Fibroblast of the aortic adventitia (primary cell): ENCODE measurements around the gene LCNL1. TPM values are rescaled to one million over a fixed set of nuclear protein-coding genes. Genes with fewer than 3 reads are reported as not detected.

Experiments used
- DNase-seq: peaks from one replicate; pipeline ENCODE4 v3.0.0-alpha.2; 2010; ENCODE audit warnings: low read depth
- H3K4me3 ChIP-seq: 2 replicates; pipeline ENCODE4 v1.5.1; 2011; ENCODE audit warnings: low read depth, mild to moderate bottlenecking, control low read depth, low read length, moderate library complexity
- total RNA-seq: library from RNA; depleted of rRNA; stranded (reverse); fragments of >200 nt; gene quantifications from 2 replicates; pipeline ENCODE4 v1.2.3, GENCODE V29; 2012; ENCODE audit warnings: low replicate concordance
- TF ChIP-seq, protein P1 (sequence below): IDR thresholded peaks from 2 replicates; pipeline ENCODE4 v1.5.1; 2011; ENCODE audit warnings: mild to moderate bottlenecking, low read length, control low read depth, inconsistent platforms; ENCODE audit not compliant: insufficient read depth

LCNL1 gene
- total RNA-seq, 1 donor: 0.54 TPM

DNA sequence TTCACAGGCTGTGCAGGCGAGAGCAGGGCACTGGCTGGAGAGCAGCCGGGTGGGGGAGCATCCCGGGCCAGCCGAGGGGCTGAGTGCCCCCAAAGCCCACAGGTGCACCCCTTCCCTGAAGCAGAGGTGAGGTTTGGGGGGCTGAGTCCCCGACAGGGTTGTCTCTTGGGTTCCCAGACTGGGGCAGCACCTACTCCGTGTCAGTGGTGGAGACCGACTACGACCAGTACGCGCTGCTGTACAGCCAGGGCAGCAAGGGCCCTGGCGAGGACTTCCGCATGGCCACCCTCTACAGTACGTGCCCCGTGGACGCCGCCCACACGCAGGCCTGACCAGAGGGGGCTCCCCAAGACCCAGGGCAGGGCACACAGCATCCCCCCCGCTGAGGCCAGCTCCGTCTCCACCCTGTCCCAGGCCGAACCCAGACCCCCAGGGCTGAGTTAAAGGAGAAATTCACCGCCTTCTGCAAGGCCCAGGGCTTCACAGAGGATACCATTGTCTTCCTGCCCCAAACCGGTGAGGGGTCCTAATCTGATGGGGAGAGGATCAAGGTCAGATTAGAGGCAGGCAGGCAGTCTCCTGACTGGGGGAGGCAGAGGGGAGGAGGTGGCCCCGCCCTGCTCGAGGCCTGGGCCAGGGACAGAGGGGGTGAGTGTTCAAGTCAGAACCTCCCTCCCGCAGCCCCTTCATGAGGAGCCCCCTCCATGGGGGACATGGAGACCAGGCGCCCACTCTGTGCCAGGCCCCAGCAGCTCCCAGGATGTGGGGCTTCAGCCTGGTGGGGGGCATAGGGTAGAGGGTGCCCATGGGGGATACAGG, 2.8 kb upstream of the LCNL1 start:
- TF ChIP-seq, protein P1, sequence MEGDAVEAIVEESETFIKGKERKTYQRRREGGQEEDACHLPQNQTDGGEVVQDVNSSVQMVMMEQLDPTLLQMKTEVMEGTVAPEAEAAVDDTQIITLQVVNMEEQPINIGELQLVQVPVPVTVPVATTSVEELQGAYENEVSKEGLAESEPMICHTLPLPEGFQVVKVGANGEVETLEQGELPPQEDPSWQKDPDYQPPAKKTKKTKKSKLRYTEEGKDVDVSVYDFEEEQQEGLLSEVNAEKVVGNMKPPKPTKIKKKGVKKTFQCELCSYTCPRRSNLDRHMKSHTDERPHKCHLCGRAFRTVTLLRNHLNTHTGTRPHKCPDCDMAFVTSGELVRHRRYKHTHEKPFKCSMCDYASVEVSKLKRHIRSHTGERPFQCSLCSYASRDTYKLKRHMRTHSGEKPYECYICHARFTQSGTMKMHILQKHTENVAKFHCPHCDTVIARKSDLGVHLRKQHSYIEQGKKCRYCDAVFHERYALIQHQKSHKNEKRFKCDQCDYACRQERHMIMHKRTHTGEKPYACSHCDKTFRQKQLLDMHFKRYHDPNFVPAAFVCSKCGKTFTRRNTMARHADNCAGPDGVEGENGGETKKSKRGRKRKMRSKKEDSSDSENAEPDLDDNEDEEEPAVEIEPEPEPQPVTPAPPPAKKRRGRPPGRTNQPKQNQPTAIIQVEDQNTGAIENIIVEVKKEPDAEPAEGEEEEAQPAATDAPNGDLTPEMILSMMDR: no peak
- no peak for DNase-seq
- H3K4me3 ChIP-seq: no peak overlapping the region

- H3K4me3 ChIP-seq: no peak overlapping the region
- TF ChIP-seq, protein P1: no peak
- no peak for DNase-seq
These were observed 1.9 kb upstream of the LCNL1 start for GRCh38 chr9:136980669-136981478.

- H3K4me3 ChIP-seq: no peak overlapping the region
- no peak for DNase-seq
- TF ChIP-seq, protein P1: no peak
These were observed 1.1 kb upstream of the LCNL1 start for GRCh38 chr9:136981588-136982231.

DNA sequence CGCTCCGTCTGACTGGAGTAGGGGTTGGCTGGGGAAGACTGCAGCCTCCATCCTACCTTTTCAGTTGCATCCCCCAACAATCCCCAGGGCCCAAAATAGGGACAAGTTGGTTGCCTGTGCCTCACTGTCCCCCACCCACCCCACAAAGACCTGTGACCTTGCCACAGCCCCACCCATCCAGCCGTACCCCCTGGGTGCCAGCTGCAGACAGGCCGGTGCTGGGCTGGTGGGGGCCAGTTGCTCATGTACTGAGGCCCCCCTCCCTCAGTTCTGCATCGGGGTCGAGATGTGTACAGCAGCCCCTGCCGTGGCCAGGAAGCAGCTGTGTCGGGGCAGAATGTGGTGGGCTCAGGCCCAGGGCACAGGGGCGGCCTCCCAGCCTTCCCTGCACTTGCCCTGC, 374 bp downstream of the LCNL1 start:
- TF ChIP-seq, protein P1: no peak
- H3K4me3 ChIP-seq: no peak overlapping the region
- no peak for DNase-seq

DNA sequence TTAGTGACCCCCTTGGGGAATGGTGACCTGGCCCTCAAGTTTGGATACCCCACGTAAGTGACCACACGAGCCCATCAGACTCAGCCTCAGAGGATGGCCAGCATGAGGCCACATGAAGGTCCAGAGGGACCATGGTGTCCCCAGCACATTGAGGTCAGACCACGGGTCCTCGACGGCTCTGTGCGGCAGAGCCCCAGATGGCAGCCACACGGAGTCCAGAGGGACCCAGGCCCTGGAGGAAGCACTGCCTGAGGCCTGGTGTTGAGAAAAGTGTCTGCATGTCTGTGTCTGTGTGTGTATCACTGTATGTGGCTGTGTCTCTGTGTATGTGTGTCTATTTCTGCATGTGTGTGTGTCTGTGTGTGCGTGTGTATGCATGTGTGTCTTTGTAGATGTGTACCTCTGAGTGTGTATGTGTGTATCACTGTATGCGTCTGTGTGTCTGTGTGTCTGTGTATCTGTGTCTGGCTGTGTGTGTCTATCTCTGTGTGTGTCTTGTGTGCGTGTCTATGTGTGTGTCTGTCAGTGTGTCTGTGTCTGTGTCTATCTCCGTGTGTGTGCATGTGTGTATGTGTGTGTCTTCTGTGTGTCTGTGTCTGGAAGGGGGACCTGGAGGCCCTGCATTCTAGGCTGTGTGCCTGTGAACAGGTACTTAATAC, 992 bp downstream of the LCNL1 start:
- no peak overlapping the region for H3K4me3 ChIP-seq
- TF ChIP-seq, protein P1: no peak
- DNase-seq: no peak

DNA sequence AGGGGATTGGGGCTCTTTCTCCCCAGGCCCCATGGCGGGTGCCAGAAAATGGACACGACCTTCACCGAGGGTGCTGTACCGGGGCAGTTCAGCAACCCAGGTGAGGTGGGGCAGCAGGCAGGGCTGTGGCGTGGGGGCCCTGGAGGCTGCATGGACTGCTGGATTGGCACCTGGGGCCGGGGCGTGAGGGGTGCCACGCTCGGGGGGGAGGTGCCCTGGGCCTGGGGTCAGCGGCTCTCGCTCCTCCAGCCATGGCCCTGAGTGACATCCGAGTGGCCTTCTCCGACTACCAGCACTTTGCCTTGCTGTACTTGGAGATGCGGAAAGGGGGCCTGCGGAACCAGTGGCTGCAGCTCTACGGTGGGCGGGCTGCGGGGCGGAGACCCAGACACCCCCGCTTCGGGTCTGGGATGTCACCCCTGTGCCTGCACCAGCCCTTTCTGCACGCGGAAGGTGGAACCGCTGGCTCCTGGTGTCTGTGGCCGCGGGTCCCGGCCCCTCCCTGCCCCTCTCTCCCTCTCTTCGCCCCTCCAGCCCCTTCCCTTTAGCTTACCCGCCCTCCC, 1.8 kb downstream of the LCNL1 start:
- DNase-seq: no peak
- TF ChIP-seq, protein P1: no peak
- no peak overlapping the region for H3K4me3 ChIP-seq
